Measurements from ENCODE around the gene TCF7L1. TPM values are rescaled to one million over a fixed set of nuclear protein-coding genes. Genes with fewer than 3 reads are reported as not detected.
A peak's percentile ranks its signal among the peaks of the same experiment; 100 is the strongest.

The TCF7L1 gene
- total and polyA plus RNA-seq, 3 experiments from 2014 or later, result 0.07 TPM; not detected in 2

DNA sequence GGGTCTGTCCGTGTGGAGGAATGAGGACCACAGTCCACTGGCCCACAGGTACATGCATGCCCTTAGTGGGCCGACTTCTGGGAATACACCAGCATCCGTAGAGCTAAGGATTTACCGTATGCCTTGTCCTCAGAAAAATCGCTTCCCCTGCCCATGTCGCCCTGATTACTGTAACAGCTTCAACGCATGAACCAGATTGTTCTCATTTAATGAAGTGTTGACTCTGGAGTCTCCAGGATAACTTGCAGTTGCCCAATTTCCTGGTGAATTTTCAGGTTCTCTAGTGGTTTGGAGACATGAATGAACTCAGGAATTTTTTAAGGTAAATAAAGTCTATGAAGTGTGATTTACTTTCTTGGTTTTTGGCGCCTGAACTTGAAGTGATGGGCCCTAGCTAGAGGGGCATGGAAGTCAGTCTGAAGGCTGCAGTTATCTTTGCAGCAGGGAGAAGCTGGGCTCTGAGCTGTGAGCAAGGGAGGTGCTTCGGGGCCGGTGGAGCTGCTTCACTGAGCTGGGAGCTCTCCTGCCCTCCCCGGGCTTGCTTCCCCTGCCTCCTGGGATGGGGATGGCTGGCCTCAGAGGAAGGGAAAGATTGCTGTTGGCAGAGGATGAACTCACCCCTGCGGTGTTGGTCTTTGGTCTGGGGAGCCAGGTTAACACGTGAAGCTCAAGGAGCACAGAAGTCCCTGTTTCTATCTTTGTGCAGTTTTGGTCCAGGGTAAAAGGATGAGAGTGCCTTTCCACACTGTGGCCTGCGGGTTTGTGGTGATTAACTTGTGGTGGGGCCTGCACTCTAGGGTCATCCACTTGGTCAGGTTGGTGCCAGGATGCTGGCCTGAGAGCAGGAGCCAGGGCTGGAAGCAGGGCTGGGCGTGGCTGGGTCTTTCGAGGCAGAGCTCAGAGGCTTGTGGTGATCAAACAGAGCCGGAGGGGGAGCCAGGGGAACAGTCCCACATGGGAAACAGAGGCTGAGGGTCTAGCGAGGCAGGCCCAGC, 28.1 kb downstream of the TCF7L1 start:
- Mint-ChIP-seq H3K27me3 (peaks cover 9 to 39% of the 10 kb centered on the region in 2 donors), H3K4me3 (no peak overlapping the region), H3K4me1 (no peaks in the 10 kb centered on the region), H3K36me3 (no peaks in the 10 kb centered on the region), H3K27ac (no peak overlapping the region), H3K9me3 (no peaks in the 10 kb centered on the region)
- Histone ChIP-seq H3K36me3 (ENCODE audit: insufficient read depth, low read length) (no peaks in the 10 kb centered on the region), H3K9me3 (ENCODE audit: low read length) (no peaks in the 10 kb centered on the region), H3K4me1 (ENCODE audit: insufficient read depth, low read length) (no peaks in the 10 kb centered on the region), H3K4me3 (ENCODE audit: low read length) (no peak overlapping the region), H3K27ac (ENCODE audit: low read depth, low read length) (no peak overlapping the region), H3K27me3 (ENCODE audit: insufficient read depth, low read length, poor library complexity, severe bottlenecking) (no peaks in the 10 kb centered on the region)
- CTCF ChIA-PET, result no interaction called here
- no peak for DNase-seq
- POLR2A ChIA-PET, result no interaction called here

DNA sequence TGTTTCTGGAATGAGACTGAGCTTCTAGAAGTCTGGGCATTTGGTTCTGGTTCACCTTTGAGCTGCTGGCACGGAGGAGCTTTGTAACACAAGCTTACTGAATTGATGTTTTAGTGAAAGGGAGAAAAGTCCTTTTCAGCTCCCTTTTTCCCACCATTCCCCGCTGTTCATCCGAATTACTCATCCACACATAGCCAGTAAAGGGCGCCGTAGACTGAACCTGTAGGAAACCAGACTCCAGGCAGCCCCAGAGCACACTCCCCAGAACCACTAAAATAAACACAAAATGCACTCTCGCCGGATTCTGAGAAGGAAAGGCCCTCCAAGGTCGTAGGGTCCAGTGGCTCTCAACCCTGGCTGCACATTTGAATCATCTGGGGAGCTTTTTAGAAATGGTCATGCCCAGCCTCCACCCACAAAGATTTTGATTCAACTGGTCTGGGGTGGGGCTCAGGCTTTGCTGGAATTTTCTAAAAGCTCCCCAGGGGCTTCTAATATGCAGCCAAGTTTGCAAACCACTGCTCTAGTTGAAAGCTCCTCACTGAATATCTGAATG, 29.6 kb downstream of the TCF7L1 start:
- no peak for DNase-seq

DNA sequence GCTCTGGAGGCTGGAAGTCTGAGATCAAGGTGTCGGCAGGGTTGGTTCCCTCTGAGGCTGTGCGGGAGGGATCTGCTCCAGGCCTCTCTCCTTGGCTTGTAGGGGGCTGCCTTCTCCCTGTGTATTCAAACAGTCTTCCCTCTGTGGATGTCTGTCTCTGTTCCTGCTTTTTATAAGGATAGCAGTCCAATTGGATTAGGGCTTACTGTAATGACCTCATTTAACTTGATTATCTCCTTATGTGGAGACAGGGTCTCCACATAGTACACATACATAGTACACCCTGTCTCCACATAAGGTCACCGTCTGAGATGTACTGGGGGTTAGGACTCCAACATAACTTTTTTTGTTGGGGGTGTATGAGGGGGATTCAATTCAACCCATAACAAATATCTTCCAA, 30.5 kb downstream of the TCF7L1 start:
- no peak for DNase-seq
- POLR2A ChIA-PET, result no interaction called here
- Mint-ChIP-seq H3K4me1 (no peaks in the 10 kb centered on the region), H3K27me3 (peaks cover 9 to 43% of the 10 kb centered on the region in 2 donors), H3K9me3 (no peaks in the 10 kb centered on the region), H3K36me3 (no peaks in the 10 kb centered on the region), H3K27ac (no peak overlapping the region), H3K4me3 (no peak overlapping the region)
- H3K27me3 ChIP-seq (ENCODE audit: insufficient read depth, low read length, poor library complexity, severe bottlenecking), result no peaks in the 10 kb centered on the region
- no peaks in the 10 kb centered on the region for H3K9me3 ChIP-seq (ENCODE audit: low read length)
- no peak overlapping the region for H3K27ac ChIP-seq (ENCODE audit: low read depth, low read length)
- H3K4me1 ChIP-seq (ENCODE audit: insufficient read depth, low read length), result no peaks in the 10 kb centered on the region
- H3K36me3 ChIP-seq (ENCODE audit: insufficient read depth, low read length), result no peaks in the 10 kb centered on the region
- H3K4me3 ChIP-seq (ENCODE audit: low read length), result no peak overlapping the region
- CTCF ChIA-PET, result no interaction called here

More for the DNA sequence above, 29.6 kb downstream of the TCF7L1 start:
- Mint-ChIP-seq H3K9me3 (no peaks in the 10 kb centered on the region), H3K27me3 (peaks cover 9 to 44% of the 10 kb centered on the region in 2 donors), H3K4me1 (no peaks in the 10 kb centered on the region), H3K36me3 (no peaks in the 10 kb centered on the region), H3K4me3 (no peak overlapping the region), H3K27ac (no peak overlapping the region)
- Histone ChIP-seq H3K9me3 (ENCODE audit: low read length) (no peaks in the 10 kb centered on the region), H3K4me3 (ENCODE audit: low read length) (no peak overlapping the region), H3K27ac (ENCODE audit: low read depth, low read length) (no peak overlapping the region), H3K36me3 (ENCODE audit: insufficient read depth, low read length) (no peaks in the 10 kb centered on the region), H3K27me3 (ENCODE audit: insufficient read depth, low read length, poor library complexity, severe bottlenecking) (no peaks in the 10 kb centered on the region), H3K4me1 (ENCODE audit: insufficient read depth, low read length) (no peaks in the 10 kb centered on the region)
- POLR2A ChIA-PET, result no interaction called here
- CTCF ChIA-PET, result interaction anchor here (1.4 kb wide), 1 partner anchor 14 kb away, joined by 4 read pairs; no protein-coding TSS in a partner anchor

DNA sequence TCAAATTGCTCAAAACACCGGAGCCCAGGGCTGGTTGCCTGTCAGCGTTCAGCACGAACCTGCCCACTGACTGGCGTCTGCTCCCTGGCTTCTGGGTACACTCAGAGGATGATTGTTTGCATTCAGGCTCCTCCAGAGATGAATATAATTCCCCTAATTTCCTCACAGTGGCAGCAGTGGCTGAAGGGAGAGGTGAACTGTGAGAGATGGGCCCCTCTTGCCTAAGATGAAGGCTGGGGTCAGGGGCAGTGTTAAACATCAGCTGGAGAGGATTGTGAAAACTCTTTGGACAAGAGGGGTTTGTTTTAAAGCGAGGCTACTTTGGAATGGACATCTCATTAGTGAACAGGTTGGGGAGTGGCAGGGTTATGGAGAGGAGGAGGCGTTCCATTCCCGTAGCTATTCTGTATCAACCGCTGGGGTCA, 31.0 kb downstream of the TCF7L1 start:
- no peaks in the 10 kb centered on the region for H3K9me3 Mint-ChIP-seq
- no peaks in the 10 kb centered on the region for H3K4me1 Mint-ChIP-seq
- no peak overlapping the region for H3K4me3 Mint-ChIP-seq
- H3K27ac Mint-ChIP-seq, result no peak overlapping the region
- no peaks in the 10 kb centered on the region for H3K27me3 ChIP-seq (ENCODE audit: insufficient read depth, low read length, poor library complexity, severe bottlenecking)
- no peaks in the 10 kb centered on the region for H3K36me3 ChIP-seq (ENCODE audit: insufficient read depth, low read length)
- H3K36me3 Mint-ChIP-seq, result no peaks in the 10 kb centered on the region
- CTCF ChIA-PET, result no interaction called here
- H3K27ac ChIP-seq (ENCODE audit: low read depth, low read length), result no peak overlapping the region
- H3K9me3 ChIP-seq (ENCODE audit: low read length), result no peaks in the 10 kb centered on the region
- POLR2A ChIA-PET, result no interaction called here
- no peaks in the 10 kb centered on the region for H3K4me1 ChIP-seq (ENCODE audit: insufficient read depth, low read length)
- peaks cover 9 to 47% of the 10 kb centered on the region in 2 donors for H3K27me3 Mint-ChIP-seq
- no peak overlapping the region for H3K4me3 ChIP-seq (ENCODE audit: low read length)
- DNase-seq, result no peak

DNA sequence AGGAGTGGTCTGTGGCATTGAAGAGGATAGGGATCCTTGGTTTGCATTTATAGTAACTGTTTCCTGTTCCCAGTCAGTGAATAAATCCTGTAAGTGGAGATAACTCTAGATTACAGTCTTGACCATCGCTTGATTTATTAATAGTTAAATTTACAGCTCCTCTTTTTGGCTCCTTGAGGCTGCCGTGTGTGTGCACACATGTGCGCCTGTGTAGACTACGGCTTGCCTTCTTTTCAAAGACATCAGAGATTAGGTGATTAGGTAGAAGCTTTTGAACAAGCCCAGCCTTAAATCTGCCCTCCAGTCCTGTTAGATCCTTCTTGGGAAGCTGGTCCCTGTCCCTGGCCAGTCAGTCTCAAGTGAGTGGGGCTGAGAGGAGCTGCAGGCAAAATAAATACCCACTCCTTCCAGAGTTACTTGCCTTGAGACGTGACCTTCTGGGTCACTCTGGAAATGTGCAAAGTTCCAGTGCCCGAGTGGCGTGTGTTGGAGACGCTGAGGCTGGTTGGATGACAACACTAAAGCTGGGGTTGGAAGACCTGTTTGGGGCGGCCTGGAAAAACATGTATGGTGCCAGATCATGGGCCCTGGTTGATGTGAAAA, 32.0 kb downstream of the TCF7L1 start:
- Histone ChIP-seq H3K4me3 (ENCODE audit: low read length) (no peak overlapping the region), H3K9me3 (ENCODE audit: low read length) (no peaks in the 10 kb centered on the region), H3K27me3 (ENCODE audit: insufficient read depth, low read length, poor library complexity, severe bottlenecking) (no peaks in the 10 kb centered on the region), H3K27ac (ENCODE audit: low read depth, low read length) (no peak overlapping the region), H3K4me1 (ENCODE audit: insufficient read depth, low read length) (no peaks in the 10 kb centered on the region), H3K36me3 (ENCODE audit: insufficient read depth, low read length) (no peaks in the 10 kb centered on the region)
- DNase-seq, result no peak
- ChIA-PET POLR2A (no interaction called here), CTCF (no interaction called here)
- peaks cover 0 to 4% (median 0%) of the 10 kb centered on the region in 5 donors for H3K9me3 Mint-ChIP-seq
- no peak overlapping the region for H3K27ac Mint-ChIP-seq
- H3K27me3 Mint-ChIP-seq, result peaks cover 9 to 47% of the 10 kb centered on the region in 2 donors
- H3K36me3 Mint-ChIP-seq, result no peaks in the 10 kb centered on the region
- H3K4me1 Mint-ChIP-seq, result no peaks in the 10 kb centered on the region
- H3K4me3 Mint-ChIP-seq, result no peak overlapping the region

DNA sequence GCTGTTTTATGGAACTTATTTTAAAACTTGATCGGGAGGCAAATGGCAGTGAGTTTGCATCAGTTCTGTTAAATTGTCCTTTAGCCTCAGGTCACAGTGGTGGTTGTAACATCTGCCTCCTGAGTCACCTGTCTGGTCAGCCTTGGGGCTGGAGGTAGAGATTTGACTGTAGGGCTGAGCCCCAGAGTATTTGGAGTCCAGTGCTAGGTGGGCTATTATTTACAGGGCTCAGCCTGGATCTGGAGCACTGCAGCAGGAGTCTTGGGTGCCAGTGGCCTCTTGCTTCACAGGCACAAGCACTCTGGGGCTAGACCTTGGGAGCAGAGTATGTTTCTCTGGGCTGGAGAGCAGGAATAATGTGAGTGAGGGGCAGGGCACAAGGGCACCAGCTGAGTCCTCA, 32.8 kb downstream of the TCF7L1 start:
- ChIA-PET CTCF (no interaction called here), POLR2A (no interaction called here)
- no peaks in the 10 kb centered on the region for H3K36me3 Mint-ChIP-seq
- H3K27ac Mint-ChIP-seq, result no peak overlapping the region
- H3K4me1 Mint-ChIP-seq, result no peaks in the 10 kb centered on the region
- no peak overlapping the region for H3K27ac ChIP-seq (ENCODE audit: low read depth, low read length)
- no peaks in the 10 kb centered on the region for H3K36me3 ChIP-seq (ENCODE audit: insufficient read depth, low read length)
- no peak for DNase-seq
- no peaks in the 10 kb centered on the region for H3K27me3 ChIP-seq (ENCODE audit: insufficient read depth, low read length, poor library complexity, severe bottlenecking)
- no peak overlapping the region for H3K4me3 Mint-ChIP-seq
- H3K9me3 Mint-ChIP-seq, result peaks cover 0 to 9% (median 0%) of the 10 kb centered on the region in 5 donors
- H3K9me3 ChIP-seq (ENCODE audit: low read length), result no peaks in the 10 kb centered on the region
- H3K4me3 ChIP-seq (ENCODE audit: low read length), result no peak overlapping the region
- no peaks in the 10 kb centered on the region for H3K4me1 ChIP-seq (ENCODE audit: insufficient read depth, low read length)
- H3K27me3 Mint-ChIP-seq, result peaks cover 8 to 43% of the 10 kb centered on the region in 2 donors

DNA sequence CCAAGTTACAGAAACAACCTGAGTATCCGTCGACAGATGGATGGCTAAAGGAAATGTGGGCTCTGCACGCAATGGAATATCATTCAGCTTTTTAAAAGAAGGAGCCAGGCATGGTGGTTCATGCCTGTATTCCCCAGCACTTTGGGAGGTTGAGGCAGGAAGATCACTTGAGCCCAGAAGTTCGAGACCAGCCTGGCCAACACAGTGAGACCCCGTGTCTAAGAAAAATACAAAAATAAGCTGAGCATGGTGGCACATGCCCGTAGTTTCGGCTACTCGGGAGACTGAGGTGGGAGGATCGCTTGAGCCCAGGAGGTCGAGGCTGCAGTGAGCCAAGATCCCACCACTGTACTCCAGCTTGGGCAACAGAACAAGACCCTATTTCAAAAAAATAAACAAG, 34.3 kb downstream of the TCF7L1 start:
- Histone ChIP-seq H3K4me1 (ENCODE audit: insufficient read depth, low read length) (no peaks in the 10 kb centered on the region), H3K4me3 (ENCODE audit: low read length) (no peak overlapping the region), H3K27ac (ENCODE audit: low read depth, low read length) (no peak overlapping the region), H3K36me3 (ENCODE audit: insufficient read depth, low read length) (no peaks in the 10 kb centered on the region), H3K27me3 (ENCODE audit: insufficient read depth, low read length, poor library complexity, severe bottlenecking) (no peaks in the 10 kb centered on the region), H3K9me3 (ENCODE audit: low read length) (no peaks in the 10 kb centered on the region)
- peaks cover 7 to 36% of the 10 kb centered on the region in 2 donors for H3K27me3 Mint-ChIP-seq
- peaks cover 0 to 10% (median 0%) of the 10 kb centered on the region in 5 donors for H3K9me3 Mint-ChIP-seq
- POLR2A ChIA-PET, result no interaction called here
- no peak for DNase-seq
- CTCF ChIA-PET, result no interaction called here
- H3K36me3 Mint-ChIP-seq, result no peaks in the 10 kb centered on the region
- H3K4me1 Mint-ChIP-seq, result no peaks in the 10 kb centered on the region
- H3K27ac Mint-ChIP-seq, result no peak overlapping the region
- H3K4me3 Mint-ChIP-seq, result no peak overlapping the region

DNA sequence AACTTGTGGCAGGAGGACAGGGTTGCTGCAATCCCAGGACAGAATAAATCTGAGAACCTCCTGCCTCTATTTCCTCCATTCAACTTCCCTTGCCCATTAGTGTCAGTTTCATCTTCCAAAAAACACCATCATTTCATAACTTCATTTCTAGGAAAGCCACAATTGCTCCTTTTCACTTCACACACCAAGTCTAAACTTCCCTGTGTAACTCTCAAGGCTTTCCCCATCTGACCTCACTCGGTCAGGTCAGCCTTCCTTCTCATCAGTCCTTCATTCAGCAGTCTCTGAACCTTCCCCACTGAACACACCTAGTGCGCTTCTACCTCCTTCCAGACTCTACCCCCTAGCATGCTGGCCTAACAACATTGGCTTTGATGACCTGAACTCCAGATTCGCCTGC, 35.8 kb downstream of the TCF7L1 start:
- H3K27me3 Mint-ChIP-seq, result peaks cover 2 to 35% of the 10 kb centered on the region in 2 donors
- H3K27ac Mint-ChIP-seq, result peak overlapping the region in 1 of 8 donors; percentile 4
- H3K36me3 ChIP-seq (ENCODE audit: insufficient read depth, low read length), result no peaks in the 10 kb centered on the region
- H3K36me3 Mint-ChIP-seq, result no peaks in the 10 kb centered on the region
- no peak overlapping the region for H3K27ac ChIP-seq (ENCODE audit: low read depth, low read length)
- H3K27me3 ChIP-seq (ENCODE audit: insufficient read depth, low read length, poor library complexity, severe bottlenecking), result no peaks in the 10 kb centered on the region
- CTCF ChIA-PET, result no interaction called here
- no peaks in the 10 kb centered on the region for H3K4me1 Mint-ChIP-seq
- DNase-seq, result no peak
- no peak overlapping the region for H3K4me3 Mint-ChIP-seq
- no peaks in the 10 kb centered on the region for H3K9me3 ChIP-seq (ENCODE audit: low read length)
- POLR2A ChIA-PET, result no interaction called here
- H3K4me1 ChIP-seq (ENCODE audit: insufficient read depth, low read length), result no peaks in the 10 kb centered on the region
- no peak overlapping the region for H3K4me3 ChIP-seq (ENCODE audit: low read length)
- H3K9me3 Mint-ChIP-seq, result peaks cover 0 to 10% (median 0%) of the 10 kb centered on the region in 5 donors
